CD4-positive, alpha-beta T cell treated with Interleukin-10 for 1 hour (primary cell): ENCODE data around the gene KRT80.

Experiments used
- DNase-seq: peaks from one replicate; pipeline ENCODE4 v3.0.0-alpha.2; 2020

The KRT80 gene

GRCh38 chr12:52195065-52195730 is 3.4 kb upstream of the KRT80 start:
- no peak for DNase-seq

- no peak for DNase-seq
Measured at GRCh38 chr12:52193991-52194390, 2.2 kb upstream of the KRT80 start.

DNA sequence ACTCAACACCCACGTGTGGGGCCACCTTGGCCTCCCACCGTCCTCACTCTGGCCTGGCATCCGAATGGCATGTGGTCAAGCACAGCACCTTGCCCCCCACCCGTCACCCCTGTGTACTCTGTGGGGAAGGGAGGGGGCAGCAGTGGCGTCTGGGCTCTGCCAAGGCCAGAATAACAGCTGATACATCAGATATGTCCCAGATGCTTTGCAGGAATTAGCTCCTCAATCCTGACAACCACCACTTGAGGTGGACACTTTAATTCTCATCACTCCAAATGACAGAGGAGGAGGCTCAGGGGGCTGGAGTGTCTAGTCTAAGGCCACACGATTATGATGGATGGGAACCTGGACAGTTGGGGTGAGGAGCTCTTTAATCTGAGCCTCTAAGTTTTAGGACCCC is 1.7 kb upstream of the KRT80 start:
- no peak for DNase-seq

DNA sequence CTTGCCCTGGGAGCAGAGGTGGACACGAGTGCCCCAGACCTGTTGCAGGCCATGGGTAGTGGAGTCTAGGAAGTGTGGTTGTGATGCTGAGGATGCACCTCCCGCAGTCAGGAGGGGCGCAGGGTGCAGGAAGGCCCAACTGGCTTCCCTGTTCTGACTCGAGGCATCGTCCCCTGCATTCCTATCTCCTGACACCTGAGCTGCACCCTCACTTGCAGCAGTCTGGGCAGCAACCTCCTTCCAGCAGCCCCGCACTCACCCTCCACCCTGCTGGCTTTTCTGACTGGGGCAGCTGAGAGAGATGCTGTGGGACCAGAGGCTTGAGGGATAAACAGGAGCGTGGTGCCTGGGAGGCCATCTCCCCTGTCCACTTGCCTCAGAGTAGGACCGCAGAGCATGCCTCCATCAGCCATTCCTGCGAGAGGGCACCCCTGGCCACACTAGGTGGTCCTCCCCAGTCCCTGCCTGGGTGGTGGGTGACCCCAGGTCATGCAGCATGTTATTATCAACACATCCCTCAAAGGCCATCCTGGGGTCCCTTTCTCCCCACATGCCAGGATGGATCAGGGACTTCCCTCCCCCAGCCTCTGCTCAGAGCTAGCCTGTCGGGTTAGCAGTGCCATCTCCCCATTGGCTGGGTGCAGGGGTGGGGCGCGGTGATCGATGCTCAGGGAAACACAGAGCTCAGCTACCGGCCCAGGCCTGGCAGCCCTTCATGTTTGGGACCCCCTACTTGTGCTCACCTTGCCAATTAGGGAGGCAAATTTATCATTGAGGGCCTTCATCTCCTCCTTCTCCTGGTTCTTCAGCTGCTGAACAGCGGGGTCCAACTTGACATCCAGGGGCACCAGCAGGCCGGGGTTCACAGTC is 719 bp downstream of the KRT80 start:
- no peak for DNase-seq

DNA sequence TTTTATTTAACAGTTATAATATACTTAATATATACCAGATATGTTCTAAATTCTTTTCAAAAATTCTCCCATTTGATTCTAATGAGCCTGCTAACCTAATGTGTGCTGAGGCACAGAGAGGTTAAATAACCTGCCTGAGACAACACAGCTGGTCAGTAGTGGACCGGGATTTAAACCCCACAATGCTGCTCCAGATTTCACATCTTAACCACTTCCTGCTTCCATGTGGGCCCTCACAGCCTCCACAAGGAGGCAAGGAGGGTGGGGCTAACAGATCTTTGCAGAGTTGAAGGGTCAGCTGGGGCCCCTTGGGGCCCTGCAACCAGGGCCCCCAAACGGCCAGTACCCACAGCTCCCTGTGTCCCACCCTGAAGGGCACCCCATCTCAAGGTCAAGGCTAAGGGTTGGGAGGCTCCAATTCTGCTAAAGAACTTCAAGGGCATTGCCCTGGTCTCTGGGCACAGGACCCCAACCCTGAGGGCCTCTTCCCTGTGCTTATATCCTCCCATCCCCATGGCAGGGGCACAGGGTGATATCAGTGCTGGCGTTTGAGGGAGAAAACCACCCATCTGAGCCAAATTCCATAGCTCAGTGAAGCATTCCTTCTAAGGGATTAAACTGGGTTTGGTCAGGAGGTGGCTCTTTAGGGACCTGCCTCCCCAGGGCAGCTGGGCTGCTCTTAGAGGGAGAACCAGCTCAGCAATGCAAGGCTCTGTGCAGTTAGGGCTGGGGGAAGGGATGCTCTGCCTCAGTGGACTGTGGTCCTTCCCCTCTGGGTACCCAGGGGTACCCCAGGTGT is 2.2 kb downstream of the KRT80 start:
- no peak for DNase-seq

GRCh38 chr12:52188658-52189057 is 3.2 kb downstream of the KRT80 start:
- no peak for DNase-seq

GRCh38 chr12:52187640-52188039 is 4.2 kb downstream of the KRT80 start:
- no peak for DNase-seq

- no peak for DNase-seq
Measured at GRCh38 chr12:52187206-52187605, 4.6 kb downstream of the KRT80 start.

DNA sequence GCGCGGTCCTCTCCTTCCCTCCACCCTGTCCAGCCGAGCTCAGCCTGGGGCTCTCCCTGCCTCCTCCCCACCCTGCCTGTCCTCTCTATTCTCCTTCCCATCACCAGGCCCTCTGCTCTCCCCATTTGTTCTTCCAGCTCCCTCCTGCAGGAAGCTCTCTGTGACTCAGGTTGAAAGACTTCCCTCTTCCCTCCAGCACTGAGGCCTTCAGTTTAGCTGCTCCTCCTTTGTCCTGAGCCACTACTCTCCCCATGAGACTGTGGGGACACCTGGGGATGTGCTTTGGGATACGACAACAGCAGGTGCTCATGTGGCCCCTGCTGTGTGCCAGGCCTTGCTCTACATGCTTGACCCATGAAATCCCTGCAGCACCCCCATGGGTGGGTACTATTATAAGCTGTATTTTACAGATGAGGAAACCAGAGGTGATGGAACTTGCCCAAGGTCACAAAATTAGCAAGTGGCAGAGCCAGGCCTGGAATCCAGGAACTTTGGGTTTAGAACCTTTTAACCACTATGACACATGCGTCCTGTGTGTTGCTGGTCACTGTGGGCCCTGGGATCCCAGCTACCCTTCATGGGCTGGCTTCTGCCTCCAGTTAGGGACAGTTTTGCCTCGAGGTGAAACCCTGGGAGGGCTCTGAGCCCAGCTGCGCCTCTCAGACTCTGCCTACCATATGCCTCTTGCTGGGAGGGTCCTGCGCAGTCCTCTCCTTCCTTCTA is 5.5 kb downstream of the KRT80 start:
- DNase-seq = no peak

DNA sequence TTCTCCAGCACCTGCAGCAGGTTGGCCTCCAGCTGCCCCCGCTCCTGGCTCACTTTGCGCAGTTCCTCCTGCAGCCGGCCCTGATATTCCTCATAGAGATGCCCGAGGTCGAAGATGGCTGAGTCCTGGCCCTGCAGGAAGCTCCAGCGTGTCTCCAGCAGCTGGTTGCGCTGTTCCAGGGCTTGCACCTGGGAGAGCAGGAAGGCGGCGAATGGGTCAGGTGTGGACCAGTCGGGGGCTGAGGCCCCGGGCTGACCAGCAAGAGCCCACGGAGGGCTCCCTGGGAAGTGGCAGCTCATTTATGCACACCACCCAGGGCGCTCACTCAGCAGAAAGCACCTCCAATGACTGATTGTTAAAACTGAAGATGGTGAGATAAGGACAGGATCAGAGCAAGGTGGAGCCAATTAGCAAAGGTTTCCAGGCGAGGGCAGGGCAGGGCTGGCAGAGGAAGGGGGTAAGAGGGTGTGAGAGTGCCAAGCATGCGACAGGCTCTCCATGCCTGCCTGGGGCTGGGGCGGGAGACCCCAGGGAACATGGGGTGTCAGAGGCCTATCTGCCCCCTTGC is 6.3 kb downstream of the KRT80 start:
- DNase-seq = no peak

- no peak for DNase-seq
Measured at GRCh38 chr12:52184813-52185212, 7.0 kb downstream of the KRT80 start.

- no peak for DNase-seq
Measured at GRCh38 chr12:52183971-52184370, 7.8 kb downstream of the KRT80 start.

DNA sequence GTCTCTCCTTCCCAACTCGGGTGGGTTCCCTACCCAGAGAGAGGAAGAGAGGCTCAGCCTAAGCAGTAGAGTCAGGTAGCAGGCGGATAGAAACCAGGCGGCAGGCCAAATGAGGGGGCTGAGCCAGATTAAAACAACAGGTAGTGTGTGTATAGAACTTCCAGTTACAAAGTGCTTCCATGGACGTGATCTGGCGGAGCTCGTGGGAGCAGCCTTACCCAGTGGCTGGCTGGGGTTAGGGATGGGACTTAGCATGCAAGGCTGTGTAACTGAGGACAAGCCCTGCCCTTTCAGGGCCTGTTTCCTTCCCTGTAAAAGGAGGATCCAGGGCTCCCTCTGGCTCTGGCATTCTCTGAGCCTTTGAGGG is 8.3 kb downstream of the KRT80 start:
- DNase-seq = no peak

- DNase-seq = no peak
Measured at GRCh38 chr12:52182898-52183543, 8.8 kb downstream of the KRT80 start.

GRCh38 chr12:52182384-52182783 is 9.4 kb downstream of the KRT80 start:
- no peak for DNase-seq

DNA sequence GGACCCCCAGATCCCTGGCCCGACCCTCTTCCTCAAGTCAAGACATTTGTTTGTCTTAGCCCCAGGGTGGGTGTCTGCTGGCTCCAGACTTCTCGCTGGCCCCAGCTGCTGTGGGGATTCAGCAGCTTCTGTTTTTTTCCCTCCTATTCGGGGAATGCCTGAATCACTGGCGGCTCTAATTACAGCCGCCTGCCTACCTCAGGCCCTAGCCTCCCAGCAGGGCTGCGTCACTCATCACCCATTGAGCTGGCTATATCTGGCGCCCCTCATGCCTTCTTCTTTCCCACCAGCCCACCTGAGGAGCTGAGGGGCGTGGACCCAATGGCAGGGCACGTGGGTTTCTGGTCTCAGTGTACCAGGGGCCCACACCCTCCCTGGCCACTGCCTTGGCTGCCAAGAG is 10.1 kb downstream of the KRT80 start:
- DNase-seq = no peak

GRCh38 chr12:52180971-52181628 is 10.7 kb downstream of the KRT80 start:
- DNase-seq = no peak

DNA sequence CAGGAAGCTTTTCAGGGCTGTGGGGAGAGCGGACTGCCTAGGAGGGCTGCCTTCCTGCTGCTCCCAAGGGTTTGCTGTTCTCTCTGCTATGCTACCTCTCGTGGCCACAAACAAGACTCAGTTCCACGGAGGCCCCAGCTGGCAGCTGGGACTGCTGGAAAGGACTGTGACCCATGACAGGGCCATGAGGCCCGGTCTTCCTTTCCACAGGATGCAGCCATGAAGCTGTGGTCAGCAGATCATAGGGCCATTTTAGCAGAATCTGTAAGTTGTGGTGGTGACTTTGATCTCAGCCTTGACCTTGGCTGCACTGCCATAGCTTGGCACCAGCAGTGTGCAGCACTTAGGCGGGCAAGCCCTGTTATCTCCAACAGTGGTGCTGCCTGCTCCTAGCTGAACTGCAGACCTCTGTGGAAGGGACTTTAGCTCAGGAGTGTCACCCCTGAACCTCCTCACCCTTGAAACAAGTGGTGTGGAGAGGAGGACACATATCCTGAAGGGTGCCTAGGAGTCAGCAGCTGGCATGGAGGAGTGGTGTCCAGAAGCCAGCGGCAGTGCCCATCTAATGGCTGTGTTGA is 12.3 kb downstream of the KRT80 start:
- no peak for DNase-seq

GRCh38 chr12:52178984-52179383 is 12.8 kb downstream of the KRT80 start:
- DNase-seq = no peak

- no peak for DNase-seq
Measured at GRCh38 chr12:52178443-52178842, 13.4 kb downstream of the KRT80 start.
